IMR-90 (cell line): ENCODE data around the gene PTPRG. TPM values are rescaled to one million over a fixed set of nuclear protein-coding genes. Genes with fewer than 3 reads are reported as not detected.

Source experiments
- ATAC-seq: fragments of 200-7000 bp; cut with Tn5 transposase; 2 replicates; pipeline ENCODE4 v1.9.1; 2020; ENCODE audit warnings: low read depth, mild to moderate bottlenecking, moderate library complexity
- BruUV-seq: library from RNA; stranded (reverse); fragments of 400-500 nt; replicated peaks from 2 replicates; lab custom pipeline; 2021; lab: Mats Ljungman, UMichigan
- CTCF ChIA-PET: fragments of 300-600 bp; formaldehyde crosslinking; extraction: SDS; loops from one replicate; lab custom pipeline; 2021; ENCODE audit warnings: antibody characterized with exemption; lab: Yijun Ruan, JAX
- POLR2A ChIA-PET: fragments of 300-600 bp; sonication (Branson Sonifier 250); formaldehyde crosslinking; loops from one replicate; lab custom pipeline; 2022; ENCODE audit warnings: antibody characterized with exemption; ENCODE audit not compliant: unreplicated experiment; lab: Charles Lee
- DNase-seq: peaks from one replicate; pipeline ENCODE4 v3.0.0; 2013
- H2AFZ ChIP-seq: replicated peaks from 2 replicates; pipeline ENCODE3; 2013; ENCODE audit warnings: low read length, mild to moderate bottlenecking; ENCODE audit not compliant: poor library complexity
- H2AK5ac ChIP-seq: 2 replicates; pipeline ENCODE4 v1.6.1; 2013; ENCODE audit warnings: low read depth, low read length, inconsistent platforms
- H2AK9ac ChIP-seq: replicated peaks from 2 replicates; pipeline ENCODE3; 2013; ENCODE audit warnings: mild to moderate bottlenecking, low read depth, low read length, moderate library complexity; ENCODE audit not compliant: poor library complexity
- H2BK120ac ChIP-seq: 2 replicates; pipeline ENCODE4 v1.6.1; 2013; ENCODE audit warnings: low read depth, low read length, inconsistent platforms
- H2BK15ac ChIP-seq: 3 replicates; pipeline ENCODE4 v1.6.1; 2013; ENCODE audit warnings: low read depth, low read length, inconsistent platforms
- H2BK20ac ChIP-seq: 2 replicates; pipeline ENCODE4 v1.6.1; 2013; ENCODE audit warnings: low read depth, mild to moderate bottlenecking, inconsistent platforms, low read length, moderate library complexity
- H2BK5ac ChIP-seq: 2 replicates; pipeline ENCODE4 v1.6.1; 2013; ENCODE audit warnings: mild to moderate bottlenecking, low read depth, low read length, inconsistent platforms; ENCODE audit not compliant: poor library complexity, severe bottlenecking
- H3K14ac ChIP-seq: replicated peaks from 2 replicates; pipeline ENCODE4 v1.6.1; 2013; ENCODE audit warnings: low read depth, low read length, inconsistent platforms
- H3K18ac ChIP-seq: 2 replicates; pipeline ENCODE4 v1.6.1; 2013; ENCODE audit warnings: low read depth, low read length, control low read depth
- H3K23ac ChIP-seq: 2 replicates; pipeline ENCODE4 v1.6.1; 2013; ENCODE audit warnings: low read depth, low read length, inconsistent platforms
- H3K27ac ChIP-seq: 2 replicates; pipeline ENCODE4 v1.5.1; 2013; ENCODE audit warnings: mild to moderate bottlenecking, control low read depth, low read length; ENCODE audit not compliant: insufficient read depth
- H3K27me3 ChIP-seq: 2 replicates; pipeline ENCODE4 v1.6.1; 2013; ENCODE audit warnings: low read length; ENCODE audit not compliant: control insufficient read depth, insufficient read depth
- H3K36me3 ChIP-seq: 2 replicates; pipeline ENCODE4 v1.6.1; 2013; ENCODE audit warnings: low read length, mixed read lengths; ENCODE audit not compliant: control insufficient read depth, insufficient read depth
- H3K4ac ChIP-seq: 2 replicates; pipeline ENCODE4 v1.6.1; 2013; ENCODE audit warnings: low read depth, low read length, inconsistent platforms
- H3K4me1 ChIP-seq: 2 replicates; pipeline ENCODE4 v1.6.1; 2013; ENCODE audit warnings: low read length, mixed read lengths; ENCODE audit not compliant: control insufficient read depth, insufficient read depth
- H3K4me2 ChIP-seq: 2 replicates; pipeline ENCODE4 v1.6.1; 2013; ENCODE audit warnings: low read depth, mild to moderate bottlenecking, control low read depth, low read length, moderate library complexity
- H3K4me3 ChIP-seq: 2 replicates; pipeline ENCODE4 v1.5.1; 2013; ENCODE audit warnings: low read depth, mild to moderate bottlenecking, control low read depth, low read length, moderate library complexity; ENCODE audit not compliant: insufficient read depth
- H3K56ac ChIP-seq: 2 replicates; pipeline ENCODE4 v1.6.1; 2013; ENCODE audit warnings: low read length, inconsistent platforms; ENCODE audit not compliant: insufficient read depth; ENCODE audit errors: extremely low read depth
- H3K79me1 ChIP-seq, 2 experiments: 2 replicates each; pipeline ENCODE4 v1.6.1; 2013; ENCODE audit warnings: low read length in 2 of 2, inconsistent platforms in 1 of 2, low read depth in 1 of 2
- H3K9ac ChIP-seq: 2 replicates; pipeline ENCODE4 v1.6.1; 2013; ENCODE audit warnings: low read depth, low read length, control low read depth
- H3K9me1 ChIP-seq: 2 replicates; pipeline ENCODE4 v1.6.1; 2013; ENCODE audit warnings: low read length, inconsistent platforms; ENCODE audit not compliant: insufficient read depth
- H3K9me3 ChIP-seq: 2 replicates; pipeline ENCODE4 v1.6.1; 2013; ENCODE audit warnings: low read length; ENCODE audit not compliant: control insufficient read depth, insufficient read depth
- H4K20me1 ChIP-seq: 2 replicates; pipeline ENCODE4 v1.6.1; 2013; ENCODE audit warnings: low read length, inconsistent platforms; ENCODE audit not compliant: insufficient read depth
- H4K5ac ChIP-seq: 2 replicates; pipeline ENCODE4 v1.6.1; 2013; ENCODE audit warnings: mild to moderate bottlenecking, low read depth, low read length, control low read depth
- H4K8ac ChIP-seq, 2 experiments: 2 replicates each; pipeline ENCODE4 v1.6.1; 2013; ENCODE audit warnings: low read depth in 2 of 2, low read length in 2 of 2, control low read depth in 1 of 2, inconsistent platforms in 1 of 2
- H4K91ac ChIP-seq: 2 replicates; pipeline ENCODE4 v1.6.1; 2013; ENCODE audit warnings: low read depth, low read length, inconsistent platforms; ENCODE audit not compliant: insufficient read depth
- CHD1 ChIP-seq: IDR thresholded peaks from 2 replicates; pipeline ENCODE4 v1.6.1; 2012; ENCODE audit warnings: low read depth, low read length, improper control_type of control experiment
- MAZ ChIP-seq: IDR thresholded peaks from 2 replicates; pipeline ENCODE4 v1.6.1; 2012; ENCODE audit warnings: low read depth, mild to moderate bottlenecking, low read length, improper control_type of control experiment, moderate library complexity, borderline replicate concordance
- RFX5 ChIP-seq: IDR thresholded peaks from 2 replicates; pipeline ENCODE4 v1.8.0; 2012; ENCODE audit warnings: low read depth, mild to moderate bottlenecking, low read length, moderate library complexity
- WGBS, 2 experiments: methylation state at CpG; one replicate each; pipeline versions ENCODE4 v1.1.5 to v1.1.7; 2013; ENCODE audit warnings: missing lambda C conversion rate in 2 of 2; ENCODE audit not compliant: insufficient read length in 1 of 2; ENCODE audit errors: extremely low coverage in 2 of 2; 5-methylcytosine and 5-hydroxymethylcytosine counted together
- dilution Hi-C: fragments of 300-500 bp; cut with HindIII; formaldehyde crosslinking; loops from one replicate; pipeline ENCODE4 v1.14.3; 2018; ENCODE audit warnings: low sequenced_read_pairs; ENCODE audit not compliant: unreplicated experiment
- in situ Hi-C: fragments of 300-500 bp; cut with MboI; formaldehyde crosslinking; loops from 3 replicates; pipeline ENCODE4 v1.14.3; 2019; ENCODE audit warnings: low sequenced_read_pairs, inconsistent platforms, mixed read lengths
- intact Hi-C: fragments of 100-400 bp; cut with micrococcal nuclease; formaldehyde crosslinking; loops from 2 replicates; pipeline ENCODE4 v1.10.0; 2022
- polyA plus RNA-seq, 3 experiments: library from polyadenylated mRNA; depleted of rRNA; stranded (reverse); fragments of >200 nt; gene quantifications; 2 replicates each; pipeline ENCODE4 v1.2.3, GENCODE V29; 2012; ENCODE audit warnings: low replicate concordance in 1 of 3
- total RNA-seq: library from RNA; depleted of rRNA; stranded (reverse); fragments of >200 nt; gene quantifications from 2 replicates; pipeline ENCODE4 v1.2.3, GENCODE V29; 2012

PTPRG gene
- total and polyA plus RNA-seq, 2 of the 4 experiments (the other 2 are of a cell fraction): 7.7 to 31.0 TPM

DNA sequence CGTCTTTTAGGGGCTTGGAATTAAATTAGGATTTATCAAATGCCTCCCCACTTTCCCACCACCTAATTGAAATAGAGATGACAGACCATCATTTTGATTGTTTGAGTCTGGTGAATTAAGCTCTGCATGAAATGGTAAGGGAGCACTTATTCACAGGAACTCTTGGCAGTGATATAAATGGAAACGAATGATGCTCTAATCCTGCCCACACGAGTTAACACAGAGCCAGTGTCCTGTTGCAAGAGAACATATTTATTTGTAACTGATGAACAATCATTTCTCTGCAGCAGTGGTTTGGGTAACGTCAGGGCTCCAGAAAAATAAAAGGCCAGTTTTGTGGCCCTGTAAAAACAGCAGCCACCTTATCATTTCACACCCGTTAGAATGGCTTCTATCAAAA, 648.6 kb downstream of the PTPRG start:
- no peaks in the 10 kb centered on the region; a peak in 1 of 4 replicates for H3K79me1 ChIP-seq
- TF ChIP-seq MAZ: no peak
- no peak for TF ChIP-seq RFX5
- no peak for TF ChIP-seq CHD1
- no peak overlapping the region for H3K4me2 ChIP-seq
- H3K4me1 ChIP-seq: no peaks in the 10 kb centered on the region; the same call in 1 of the 2 replicates
- H3K14ac ChIP-seq: no peak overlapping the region
- H2BK5ac ChIP-seq: no peak overlapping the region
- H3K56ac ChIP-seq: no peak overlapping the region
- H4K20me1 ChIP-seq: no peaks in the 10 kb centered on the region
- in situ Hi-C loops: loop anchor here (25.0 kb wide), 1 partner anchor 1027 kb away; no protein-coding TSS in a partner anchor
- no peak overlapping the region for H2BK120ac ChIP-seq
- no peak overlapping the region for H3K23ac ChIP-seq
- POLR2A ChIA-PET: no interaction called here
- H3K27ac ChIP-seq: no peak overlapping the region
- DNase-seq (no peak), ATAC-seq (no peak)
- WGBS, 2 experiments: no CpG with 5 or more reads among the region's 5 CpGs
- no peaks in the 10 kb centered on the region for H3K27me3 ChIP-seq
- H3K9ac ChIP-seq: no peak overlapping the region
- H4K8ac ChIP-seq: no peak overlapping the region
- intact Hi-C loops: no loop called here
- H3K4me3 ChIP-seq: no peak overlapping the region
- H2BK20ac ChIP-seq: no peak overlapping the region
- no peak overlapping the region for H2AK9ac ChIP-seq
- peaks cover 3% of the 10 kb centered on the region; the same call in 1 of the 2 replicates for H3K36me3 ChIP-seq
- dilution Hi-C loops: no loop called here
- no peak overlapping the region for H2AFZ ChIP-seq
- H2AK5ac ChIP-seq: no peak overlapping the region
- H2BK15ac ChIP-seq: no peak overlapping the region
- H3K9me1 ChIP-seq: peaks cover 2% of the 10 kb centered on the region; the same call in 1 of the 2 replicates
- H4K91ac ChIP-seq: no peak overlapping the region
- no peak overlapping the region for H4K5ac ChIP-seq
- CTCF ChIA-PET: no interaction called here
- H3K18ac ChIP-seq: no peak overlapping the region
- no peak overlapping the region for H3K4ac ChIP-seq
- no TSS peak for BruUV-seq
- H3K9me3 ChIP-seq: no peaks in the 10 kb centered on the region
